ENCODE data around the gene IL22RA1.

IL22RA1 gene, protein sequence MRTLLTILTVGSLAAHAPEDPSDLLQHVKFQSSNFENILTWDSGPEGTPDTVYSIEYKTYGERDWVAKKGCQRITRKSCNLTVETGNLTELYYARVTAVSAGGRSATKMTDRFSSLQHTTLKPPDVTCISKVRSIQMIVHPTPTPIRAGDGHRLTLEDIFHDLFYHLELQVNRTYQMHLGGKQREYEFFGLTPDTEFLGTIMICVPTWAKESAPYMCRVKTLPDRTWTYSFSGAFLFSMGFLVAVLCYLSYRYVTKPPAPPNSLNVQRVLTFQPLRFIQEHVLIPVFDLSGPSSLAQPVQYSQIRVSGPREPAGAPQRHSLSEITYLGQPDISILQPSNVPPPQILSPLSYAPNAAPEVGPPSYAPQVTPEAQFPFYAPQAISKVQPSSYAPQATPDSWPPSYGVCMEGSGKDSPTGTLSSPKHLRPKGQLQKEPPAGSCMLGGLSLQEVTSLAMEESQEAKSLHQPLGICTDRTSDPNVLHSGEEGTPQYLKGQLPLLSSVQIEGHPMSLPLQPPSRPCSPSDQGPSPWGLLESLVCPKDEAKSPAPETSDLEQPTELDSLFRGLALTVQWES

DNA sequence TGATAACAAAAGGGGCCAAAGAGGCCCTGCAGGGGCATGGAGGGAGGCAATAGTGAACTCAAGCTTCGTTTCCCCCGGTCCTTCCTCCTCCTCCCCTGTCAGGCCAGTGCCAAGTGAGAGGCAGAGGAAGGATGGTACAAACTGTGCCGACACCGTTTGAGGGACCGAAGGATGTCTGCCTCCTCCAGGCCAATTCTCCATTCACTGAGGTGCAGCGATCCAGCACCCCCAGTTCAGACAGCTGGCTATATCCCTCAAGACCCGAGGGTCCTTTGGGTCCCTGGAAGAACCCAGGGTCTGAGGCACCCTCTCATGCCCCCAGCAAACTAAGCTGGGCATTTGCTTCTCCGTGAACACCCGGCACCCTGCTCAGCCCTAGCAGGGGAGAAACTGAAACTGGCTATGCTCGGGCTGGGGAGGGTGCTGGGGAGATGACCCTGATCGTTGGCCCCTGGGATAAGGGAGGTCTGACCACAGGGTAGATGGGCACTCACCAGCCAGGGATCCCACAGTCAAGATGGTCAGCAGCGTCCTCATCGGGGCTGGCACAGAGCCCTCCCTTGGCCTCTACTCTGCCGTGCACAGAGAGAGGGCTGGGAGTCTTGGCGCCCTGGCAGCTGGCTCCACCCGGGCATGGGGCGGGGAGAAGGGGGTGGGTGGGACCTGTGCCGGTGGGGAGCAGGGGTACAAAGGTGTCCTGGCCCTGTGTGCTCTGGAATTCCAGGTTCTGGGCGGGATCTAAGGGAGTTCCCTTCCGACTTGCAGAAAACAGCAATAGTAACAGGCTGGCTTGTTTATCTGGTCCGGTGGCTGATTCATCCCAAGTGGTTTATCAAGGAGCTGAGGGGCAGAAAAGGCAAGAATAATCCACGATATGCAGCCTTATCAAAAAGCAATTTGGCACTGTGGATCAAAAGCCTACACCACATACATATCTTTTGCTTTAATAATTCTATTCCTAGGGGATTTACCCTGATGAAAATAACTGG is at the start of gene IL22RA1:
Gene IL22RA1 (minus strand): TSS at position 595 of the 989 bp plus-strand sequence. CDS start 58 bp downstream, at position 537.
- DNase-seq = no peak
- Mint-ChIP-seq H3K27ac (no peak within 1 kb of the TSS), H3K36me3 (no peaks in the 10 kb centered on the region), H3K27me3 (peaks cover 33% of the 10 kb centered on the region), H3K4me1 (peaks cover 4% of the 10 kb centered on the region), H3K9me3 (no peaks in the 10 kb centered on the region), H3K4me3 (no peak within 1 kb of the TSS)
- CTCF ChIA-PET = interaction anchor here (0.9 to 1.8 kb wide), 4 partner anchors 8 to 248 kb away, joined by 3 to 4 read pairs (median 3); no protein-coding TSS in a partner anchor

DNA sequence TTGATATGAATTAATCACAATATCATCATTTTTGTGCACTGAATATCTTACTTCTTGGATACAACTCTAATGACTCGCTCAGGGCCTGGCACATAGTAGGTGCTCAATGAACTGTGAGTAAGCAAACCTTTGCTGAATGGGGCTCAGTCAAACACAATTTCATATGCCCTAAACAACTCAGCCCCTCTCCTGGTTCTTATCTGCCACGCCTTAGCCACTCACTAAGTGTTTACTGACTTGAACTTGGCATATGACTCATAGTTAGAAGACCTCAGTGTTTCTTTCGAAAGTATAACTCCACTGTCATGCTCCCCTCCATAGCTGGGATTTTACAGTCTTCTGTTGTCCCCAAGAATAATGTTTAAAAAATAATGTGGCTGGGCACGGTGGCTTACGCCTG is 48.9 kb upstream of the IL22RA1 start:
- peak overlapping the region; percentile 88 for H3K27ac Mint-ChIP-seq
- peaks cover 17% of the 10 kb centered on the region for H3K27me3 Mint-ChIP-seq
- no peak overlapping the region for H3K4me3 Mint-ChIP-seq
- peaks cover 59% of the 10 kb centered on the region for H3K4me1 Mint-ChIP-seq
- DNase-seq = peak; percentile 54
- CTCF ChIA-PET = interaction anchor here (0.8 to 11.4 kb wide), 3 partner anchors 10 to 201 kb away, joined by 3 to 383 read pairs (median 4); no protein-coding TSS in a partner anchor
- peaks cover 3% of the 10 kb centered on the region for H3K9me3 Mint-ChIP-seq
- peaks cover 3% of the 10 kb centered on the region for H3K36me3 Mint-ChIP-seq

DNA sequence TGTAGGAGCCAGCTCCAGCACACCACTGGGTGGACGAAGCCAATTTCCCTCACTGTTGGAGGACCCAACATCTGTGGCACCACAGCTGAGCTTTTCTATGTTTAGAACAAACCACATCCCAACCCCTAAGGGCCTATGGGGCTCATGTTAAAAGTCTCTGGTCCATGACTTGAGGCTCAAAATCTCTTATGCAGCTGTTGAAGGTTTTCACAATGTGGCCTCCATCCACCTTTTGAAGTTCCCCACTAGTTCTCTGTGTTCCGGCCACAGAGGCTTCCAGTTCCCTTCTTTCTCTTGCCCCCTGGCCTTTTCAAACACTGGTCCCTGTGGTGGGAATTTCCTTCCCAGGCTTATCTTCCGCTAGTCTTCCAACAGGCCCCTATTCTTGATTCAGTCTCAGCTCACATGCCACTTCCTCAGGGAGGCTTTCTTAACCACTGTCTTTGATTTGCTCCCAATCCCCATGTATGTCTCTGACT is 48.1 kb upstream of the IL22RA1 start:
- Mint-ChIP-seq H3K27ac (peak overlapping the region; percentile 88), H3K4me3 (no peak overlapping the region), H3K36me3 (peaks cover 3% of the 10 kb centered on the region), H3K27me3 (peaks cover 17% of the 10 kb centered on the region), H3K4me1 (peaks cover 63% of the 10 kb centered on the region), H3K9me3 (peaks cover 3% of the 10 kb centered on the region)
- DNase-seq = no peak
- CTCF ChIA-PET = interaction anchor here (1.5 to 2.4 kb wide), 4 partner anchors 8 to 202 kb away, joined by 3 to 24 read pairs (median 10); no protein-coding TSS in a partner anchor

DNA sequence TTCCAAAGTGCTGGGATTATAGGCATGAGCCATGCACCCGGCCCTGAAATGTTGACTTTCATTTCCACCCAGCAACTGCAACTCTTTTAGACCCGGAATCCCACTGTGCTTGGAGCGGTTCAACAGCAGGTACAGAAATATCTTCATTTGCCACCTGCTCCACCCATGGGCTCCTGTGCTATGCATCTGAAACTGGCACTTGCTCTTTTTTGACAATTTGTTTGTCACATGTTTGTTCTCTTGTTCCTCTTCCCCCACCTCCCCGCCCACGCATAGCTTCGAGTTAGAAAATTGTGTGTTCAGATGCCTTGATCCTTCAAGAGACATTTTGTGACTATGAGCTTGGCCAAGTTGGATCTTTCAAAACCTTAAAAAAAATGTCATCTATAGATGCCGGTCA is 46.6 kb upstream of the IL22RA1 start:
- CTCF ChIA-PET = interaction anchor here (1.3 to 2.4 kb wide), 4 partner anchors 10 to 202 kb away, joined by 4 to 24 read pairs (median 8); no protein-coding TSS in a partner anchor
- Mint-ChIP-seq H3K27ac (peak overlapping the region; percentile 88), H3K4me3 (no peak overlapping the region), H3K36me3 (peaks cover 3% of the 10 kb centered on the region), H3K27me3 (peaks cover 17% of the 10 kb centered on the region), H3K9me3 (peaks cover 3% of the 10 kb centered on the region), H3K4me1 (peaks cover 57% of the 10 kb centered on the region)
- no peak for DNase-seq

DNA sequence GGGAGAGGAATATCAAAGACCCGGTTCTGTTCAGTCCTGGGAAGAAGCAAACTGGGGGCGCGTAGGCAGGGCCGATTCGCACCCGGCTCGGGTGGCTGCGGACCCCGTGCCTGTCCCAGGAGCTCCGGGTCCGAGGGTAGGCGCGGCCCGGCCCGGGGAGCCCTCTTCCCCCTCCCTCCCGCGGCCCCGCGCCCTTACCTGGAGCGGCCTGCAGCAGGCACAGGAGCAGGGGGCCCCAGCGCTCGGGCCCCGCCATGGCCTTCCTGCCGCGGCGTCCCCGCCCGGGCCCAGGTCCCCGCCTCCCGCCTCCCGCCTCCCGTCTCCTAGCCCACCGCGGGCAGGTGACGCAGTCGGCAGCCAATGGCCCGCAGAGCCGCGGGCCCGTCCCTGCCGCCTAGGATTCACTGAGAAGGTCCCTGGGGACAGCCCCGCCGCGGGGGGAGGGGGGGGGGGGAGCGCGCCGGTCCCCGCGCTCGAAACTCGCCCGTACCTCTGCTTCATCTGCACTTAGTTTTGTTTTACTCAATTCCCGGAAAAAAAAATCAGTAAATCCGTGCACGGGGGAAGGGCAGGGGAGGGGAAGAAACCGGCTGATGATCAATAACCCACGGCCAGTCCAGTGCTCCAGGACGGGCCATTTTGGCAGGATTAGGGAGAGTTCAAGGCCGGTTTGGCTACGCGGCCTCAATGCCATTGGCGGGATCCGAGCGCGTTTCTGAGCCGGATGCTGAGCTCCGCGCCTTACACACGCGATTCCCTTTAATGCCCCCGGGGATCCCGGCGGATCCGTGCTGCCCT is 44.3 kb upstream of the IL22RA1 start, which contains the start of gene IFNLR1:
Gene IFNLR1 (minus strand): TSS at position 297 of the 798 bp plus-strand sequence. CDS start 41 bp downstream, at position 256.
- peaks cover 17% of the 10 kb centered on the region for H3K27me3 Mint-ChIP-seq
- peak within 1 kb of the TSS; percentile 49 for H3K27ac Mint-ChIP-seq
- peak within 1 kb of the TSS; percentile 78 for H3K4me3 Mint-ChIP-seq
- DNase-seq = peak; percentile 80
- H3K36me3 Mint-ChIP-seq = peaks cover 3% of the 10 kb centered on the region
- H3K4me1 Mint-ChIP-seq = peaks cover 47% of the 10 kb centered on the region
- CTCF ChIA-PET = interaction anchor here (0.9 kb wide), 1 partner anchor 9 kb away, joined by 3 read pairs; no protein-coding TSS in a partner anchor
- peaks cover 3% of the 10 kb centered on the region for H3K9me3 Mint-ChIP-seq

DNA sequence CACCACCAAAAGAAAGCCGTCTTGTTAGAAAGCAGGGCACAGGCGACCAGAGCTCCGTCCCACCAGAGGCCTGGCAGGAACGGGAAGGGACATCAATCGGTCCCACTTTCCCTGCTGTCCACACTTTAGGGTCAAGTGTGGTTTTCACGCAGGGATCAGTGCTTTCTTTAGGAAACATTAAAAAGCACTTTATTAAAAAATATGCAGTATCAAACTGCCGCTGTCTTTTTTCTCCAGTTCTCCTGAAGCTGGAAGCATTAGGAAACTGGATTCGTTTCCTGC is 43.7 kb upstream of the IL22RA1 start:
- Mint-ChIP-seq H3K27ac (no peak overlapping the region), H3K27me3 (peaks cover 17% of the 10 kb centered on the region), H3K4me3 (peak overlapping the region; percentile 78), H3K9me3 (peaks cover under 1% of the 10 kb centered on the region), H3K4me1 (peaks cover 42% of the 10 kb centered on the region), H3K36me3 (peaks cover 3% of the 10 kb centered on the region)
- no peak for DNase-seq
- CTCF ChIA-PET = no interaction called here

DNA sequence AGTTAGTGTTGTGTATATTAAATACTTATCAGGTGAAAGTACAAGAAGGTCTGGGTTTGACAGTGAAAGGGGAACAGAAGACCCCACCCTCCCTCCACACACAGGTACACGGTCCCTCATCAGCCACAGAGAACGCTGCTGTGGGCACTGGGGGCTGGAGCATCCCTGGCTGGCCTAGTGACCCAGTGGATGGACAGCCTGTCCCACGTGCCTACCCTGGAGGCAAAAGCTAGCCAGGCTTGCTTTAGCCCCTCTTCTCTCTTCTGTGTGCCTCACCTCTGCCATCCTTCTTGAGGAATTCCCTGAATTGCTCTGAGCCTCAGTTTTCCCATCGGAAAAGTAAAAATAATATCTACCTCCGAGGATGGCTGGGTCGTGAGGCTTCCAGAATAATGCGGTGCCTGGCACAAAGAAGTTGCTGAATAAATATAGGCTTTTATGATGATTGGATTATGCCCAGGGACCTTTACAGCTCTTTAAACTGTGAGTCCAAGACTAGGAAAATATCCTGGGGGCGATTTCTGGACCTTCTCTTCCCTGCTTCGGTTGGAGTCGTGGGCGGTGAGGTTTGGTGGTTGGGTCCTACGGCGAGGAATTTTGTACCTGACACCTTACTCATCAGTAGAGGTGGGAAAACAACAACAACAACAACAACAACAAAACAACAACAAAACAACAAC is 43.2 kb upstream of the IL22RA1 start:
- CTCF ChIA-PET = interaction anchor here (2.0 kb wide), 1 partner anchor 13 kb away, joined by 9 read pairs; no protein-coding TSS in a partner anchor
- Mint-ChIP-seq H3K4me3 (peak overlapping the region; percentile 78), H3K9me3 (no peaks in the 10 kb centered on the region), H3K4me1 (peaks cover 37% of the 10 kb centered on the region), H3K27ac (no peak overlapping the region), H3K36me3 (peaks cover 2% of the 10 kb centered on the region), H3K27me3 (peaks cover 17% of the 10 kb centered on the region)
- DNase-seq = no peak

DNA sequence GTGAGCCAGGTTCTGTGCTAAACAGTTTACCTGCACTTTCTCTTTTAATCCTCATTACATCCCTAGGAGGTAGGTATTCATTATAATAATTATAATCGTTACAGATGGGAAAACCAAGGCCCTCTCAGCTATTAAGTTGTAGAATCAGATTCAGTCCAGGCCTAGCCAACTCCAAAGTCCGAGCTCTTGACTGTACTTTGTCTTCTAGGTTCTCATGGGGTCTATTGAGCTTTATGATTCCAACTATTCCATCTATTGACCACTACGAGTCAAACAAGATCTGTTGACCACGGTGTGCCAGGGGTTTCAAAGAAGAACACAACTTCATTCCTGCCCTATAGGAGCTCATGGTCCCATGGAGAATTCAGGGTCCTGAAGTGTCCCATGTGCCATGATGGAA is 42.1 kb upstream of the IL22RA1 start:
- H3K27ac Mint-ChIP-seq = no peak overlapping the region
- H3K36me3 Mint-ChIP-seq = no peaks in the 10 kb centered on the region
- CTCF ChIA-PET = interaction anchor here (0.9 to 2.0 kb wide), 5 partner anchors 14 to 402 kb away, joined by 3 to 9 read pairs (median 4); no protein-coding TSS in a partner anchor
- DNase-seq = no peak
- peaks cover 17% of the 10 kb centered on the region for H3K27me3 Mint-ChIP-seq
- no peak overlapping the region for H3K4me3 Mint-ChIP-seq
- no peaks in the 10 kb centered on the region for H3K9me3 Mint-ChIP-seq
- H3K4me1 Mint-ChIP-seq = peaks cover 26% of the 10 kb centered on the region

DNA sequence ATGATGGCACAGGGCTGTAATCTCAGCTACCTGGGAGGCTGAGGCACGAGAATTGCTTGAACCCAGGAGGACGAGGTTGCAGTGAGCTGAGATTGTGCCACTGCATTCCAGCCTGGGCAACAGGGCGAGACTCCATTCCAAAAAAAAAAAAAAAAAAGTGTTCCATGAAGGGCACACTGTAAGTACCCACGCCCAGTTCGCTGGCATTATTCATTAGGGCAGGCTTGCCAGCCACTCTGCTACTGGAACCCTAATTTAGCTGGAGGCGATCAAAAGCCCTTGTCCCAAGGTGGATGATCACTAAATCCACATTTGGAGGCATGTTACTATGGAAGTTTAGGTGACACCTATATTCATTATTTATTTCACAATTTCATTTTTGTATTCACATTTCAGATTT is 39.1 kb upstream of the IL22RA1 start:
- peaks cover 4% of the 10 kb centered on the region for H3K4me1 Mint-ChIP-seq
- no peak overlapping the region for H3K4me3 Mint-ChIP-seq
- no peak overlapping the region for H3K27ac Mint-ChIP-seq
- no peaks in the 10 kb centered on the region for H3K27me3 Mint-ChIP-seq
- H3K9me3 Mint-ChIP-seq = no peaks in the 10 kb centered on the region
- CTCF ChIA-PET = interaction anchor here (2.2 kb wide), 1 partner anchor 32 kb away, joined by 5 read pairs; no protein-coding TSS in a partner anchor
- DNase-seq = no peak
- no peaks in the 10 kb centered on the region for H3K36me3 Mint-ChIP-seq

DNA sequence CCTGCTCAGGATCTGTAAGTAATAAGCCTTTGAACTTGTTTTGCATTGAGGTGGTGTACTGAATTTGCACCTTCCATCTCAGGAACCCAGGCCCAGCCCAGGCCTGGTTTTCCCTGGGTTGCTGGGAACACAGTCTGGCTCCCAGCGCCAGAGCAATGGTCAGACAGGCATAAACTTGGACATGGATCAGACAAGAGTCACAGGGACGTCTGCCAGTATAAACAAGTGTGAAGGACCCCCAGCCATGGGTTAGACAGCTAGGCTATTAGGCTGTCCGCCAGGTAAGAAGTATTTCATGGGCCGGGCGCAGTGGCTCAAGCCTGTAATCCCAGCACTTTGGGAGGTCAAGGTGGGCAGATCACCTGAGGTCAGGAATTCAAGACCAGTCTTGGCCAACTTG is 38.7 kb upstream of the IL22RA1 start:
- no peak for DNase-seq
- Mint-ChIP-seq H3K4me1 (peaks cover 4% of the 10 kb centered on the region), H3K9me3 (no peaks in the 10 kb centered on the region), H3K4me3 (no peak overlapping the region), H3K36me3 (no peaks in the 10 kb centered on the region), H3K27ac (no peak overlapping the region), H3K27me3 (no peaks in the 10 kb centered on the region)
- CTCF ChIA-PET = interaction anchor here (2.2 kb wide), 1 partner anchor 31 kb away, joined by 5 read pairs; no protein-coding TSS in a partner anchor

DNA sequence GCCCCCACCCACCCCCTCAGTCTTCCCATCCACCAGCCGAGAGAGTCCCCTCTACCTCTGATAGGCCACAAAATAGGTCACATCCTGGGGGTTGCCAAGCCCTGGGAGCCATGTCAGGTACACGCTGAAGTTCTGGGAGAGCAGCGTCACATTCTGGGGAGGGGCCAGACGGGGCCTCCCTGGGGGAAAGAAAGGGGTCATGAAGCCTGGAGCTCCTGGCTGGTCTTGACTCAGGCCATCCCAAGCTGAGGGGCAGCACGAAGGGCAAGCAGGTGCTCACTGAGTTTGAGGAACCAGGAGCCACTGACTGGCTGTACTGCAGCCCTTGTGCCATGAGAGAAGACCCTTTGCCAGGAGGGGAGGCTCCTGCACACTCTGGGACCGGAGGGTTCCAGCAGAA is 37.7 kb upstream of the IL22RA1 start:
- Mint-ChIP-seq H3K27me3 (no peaks in the 10 kb centered on the region), H3K36me3 (no peaks in the 10 kb centered on the region)

DNA sequence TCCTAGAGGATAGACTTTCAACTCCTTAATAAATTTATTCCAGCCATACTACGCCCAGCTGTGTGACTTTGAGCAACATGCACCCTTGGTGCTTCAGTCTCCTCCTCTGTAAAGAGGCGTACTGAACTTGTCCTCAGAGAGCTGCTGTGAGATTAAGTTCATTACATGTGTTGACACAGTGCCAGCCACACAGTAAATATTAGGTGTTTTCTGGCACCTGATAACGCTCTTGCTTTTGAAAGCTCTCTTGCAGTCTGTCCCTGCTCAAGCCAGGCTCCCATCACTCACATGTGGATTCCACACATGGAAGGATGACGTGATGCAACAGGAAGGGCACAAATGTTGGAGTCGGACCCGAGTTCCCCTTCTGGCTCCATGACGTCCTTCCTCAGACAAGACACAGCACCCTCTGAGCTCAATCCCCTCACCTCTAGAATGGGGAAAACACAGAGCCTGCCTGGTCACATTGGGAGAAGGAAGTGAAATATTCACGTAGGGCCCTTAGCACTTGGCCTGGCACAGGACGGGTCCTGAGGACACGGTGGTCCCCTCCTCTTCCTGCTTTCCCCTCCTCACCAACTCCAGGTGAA is 36.4 kb upstream of the IL22RA1 start:
- Mint-ChIP-seq H3K27me3 (peaks cover under 1% of the 10 kb centered on the region), H3K27ac (no peak overlapping the region), H3K4me1 (no peaks in the 10 kb centered on the region), H3K36me3 (no peaks in the 10 kb centered on the region), H3K4me3 (no peak overlapping the region), H3K9me3 (no peaks in the 10 kb centered on the region)
- CTCF ChIA-PET = interaction anchor here (1.1 to 1.3 kb wide), 2 partner anchors 19 to 29 kb away, joined by 3 read pairs; no protein-coding TSS in a partner anchor
- no peak for DNase-seq

More for the DNA sequence above, 37.7 kb upstream of the IL22RA1 start:
- no peak overlapping the region for H3K4me3 Mint-ChIP-seq
- DNase-seq = no peak
- H3K27ac Mint-ChIP-seq = no peak overlapping the region
- no peaks in the 10 kb centered on the region for H3K4me1 Mint-ChIP-seq
- CTCF ChIA-PET = interaction anchor here (1.1 kb wide), 1 partner anchor 31 kb away, joined by 3 read pairs; no protein-coding TSS in a partner anchor
- no peaks in the 10 kb centered on the region for H3K9me3 Mint-ChIP-seq

Data from activated naive CD4-positive, alpha-beta T cell treated with anti-CD3 and anti-CD28 coated beads, Interleukin-2, amount 10 ng/mL, durations not matched to agents 7 days and 5 days (primary cell).